ENCODE data around the gene ARHGAP18.

DNA sequence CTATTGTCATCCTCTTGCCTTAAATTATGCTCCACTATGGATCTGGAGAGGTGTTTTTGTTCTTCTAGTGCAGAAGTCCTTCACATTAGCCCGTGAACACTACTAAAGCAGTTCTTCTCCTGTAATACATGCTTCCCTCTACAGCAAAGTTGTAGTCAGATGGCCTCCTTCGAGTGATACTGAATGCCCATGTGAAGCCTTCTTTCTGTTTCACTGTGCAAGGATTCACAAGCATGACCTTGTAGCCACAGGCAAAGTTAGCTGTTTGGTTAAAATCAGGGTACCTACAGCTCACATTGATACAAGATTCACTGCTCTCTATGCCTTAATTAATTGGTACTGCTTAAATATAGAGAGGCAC, 47.6 kb downstream of the ARHGAP18 start:
- TF ChIP-seq, protein P1, sequence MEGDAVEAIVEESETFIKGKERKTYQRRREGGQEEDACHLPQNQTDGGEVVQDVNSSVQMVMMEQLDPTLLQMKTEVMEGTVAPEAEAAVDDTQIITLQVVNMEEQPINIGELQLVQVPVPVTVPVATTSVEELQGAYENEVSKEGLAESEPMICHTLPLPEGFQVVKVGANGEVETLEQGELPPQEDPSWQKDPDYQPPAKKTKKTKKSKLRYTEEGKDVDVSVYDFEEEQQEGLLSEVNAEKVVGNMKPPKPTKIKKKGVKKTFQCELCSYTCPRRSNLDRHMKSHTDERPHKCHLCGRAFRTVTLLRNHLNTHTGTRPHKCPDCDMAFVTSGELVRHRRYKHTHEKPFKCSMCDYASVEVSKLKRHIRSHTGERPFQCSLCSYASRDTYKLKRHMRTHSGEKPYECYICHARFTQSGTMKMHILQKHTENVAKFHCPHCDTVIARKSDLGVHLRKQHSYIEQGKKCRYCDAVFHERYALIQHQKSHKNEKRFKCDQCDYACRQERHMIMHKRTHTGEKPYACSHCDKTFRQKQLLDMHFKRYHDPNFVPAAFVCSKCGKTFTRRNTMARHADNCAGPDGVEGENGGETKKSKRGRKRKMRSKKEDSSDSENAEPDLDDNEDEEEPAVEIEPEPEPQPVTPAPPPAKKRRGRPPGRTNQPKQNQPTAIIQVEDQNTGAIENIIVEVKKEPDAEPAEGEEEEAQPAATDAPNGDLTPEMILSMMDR (IDR thresholded peaks at IDR 0.05; ENCODE audit: low read depth, low read length, poor library complexity, severe bottlenecking) = no peak
- no peak for TF ChIP-seq EZH2phosphoT487 (IDR thresholded peaks at IDR 0.05; ENCODE audit: borderline replicate concordance, low read length)
